AG09309 (cell line): ENCODE results near the gene LRGUK.

Experiments used
- DNase-seq: peaks from one replicate; pipeline ENCODE4 v3.0.0-alpha.2; 2010; ENCODE audit warnings: low read depth
- H3K4me3 ChIP-seq: 2 replicates; pipeline ENCODE4 v1.5.1; 2011; ENCODE audit warnings: mild to moderate bottlenecking, low read depth, low read length, moderate library complexity; ENCODE audit not compliant: control insufficient read depth
- CTCF ChIP-seq: IDR thresholded peaks from 2 replicates; pipeline ENCODE4 v1.5.1; 2011; ENCODE audit warnings: mild to moderate bottlenecking, low read depth, low read length, inconsistent platforms; ENCODE audit not compliant: insufficient read depth, control insufficient read depth; ENCODE audit errors: missing control alignments

Gene LRGUK

GRCh38 chr7:134313543-134313942, 186.4 kb downstream of the LRGUK start:
- DNase-seq, result no peak
- no peak overlapping the region for H3K4me3 ChIP-seq
- no peak for TF ChIP-seq CTCF
